Spleen (tissue), 7 donors: Measurements from ENCODE around the gene MYO9A.

Experiments used
- POLR2A ChIP-seq, 3 donors: fragments of 450-650 bp; IDR thresholded peaks; one replicate each; pipeline ENCODE4 v1.5.1; 2017; ENCODE audit warnings: antibody characterized with exemption in 3 of 3, mild to moderate bottlenecking in 1 of 3
- TF ChIP-seq, protein P1 (sequence below), 11 experiments: fragments of 200-600 bp in 7 of 11; fragments of 450-650 bp in 4 of 11; sonication (generic) in 4 of 11; IDR thresholded peaks in 8 of 11; conservative IDR thresholded peaks in 3 of 11; 1 replicate in 7 of 11; 2 replicates in 4 of 11; pipeline versions ENCODE4 v1.4.0 to v1.8.0; 2016 to 2021; ENCODE audit warnings: antibody characterized with exemption in 11 of 11, inconsistent platforms in 4 of 11, mild to moderate bottlenecking in 1 of 11
- donor health status: DM: no; HTN: no; CAD: no; lungs with moderate emphysema.
- donor health status: DM: no; HTN: no; CAD: no.
- donor health status: DM: no; HTN: no; CAD: no.

DNA sequence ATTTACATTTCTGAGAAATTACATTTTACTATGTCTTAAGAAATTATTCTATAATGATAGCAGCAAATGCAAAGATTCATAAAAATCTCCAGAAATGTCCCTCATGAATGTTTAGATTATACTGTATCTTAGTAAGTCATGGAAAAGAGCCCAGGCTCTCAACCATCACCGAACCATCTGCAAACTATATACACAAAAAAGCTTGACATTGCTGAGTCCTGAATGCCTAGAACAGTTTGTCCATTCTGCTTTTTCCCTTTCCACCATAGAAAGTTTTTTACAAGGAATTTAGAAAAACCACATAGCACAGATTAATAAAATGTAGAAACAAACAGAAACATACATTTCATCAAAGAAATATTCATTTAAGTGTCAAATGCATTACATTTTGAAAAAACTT lies 83.6 kb downstream of the MYO9A start:
- no peak for TF ChIP-seq POLR2A (IDR thresholded peaks at IDR 0.05)
- TF ChIP-seq, protein P1, sequence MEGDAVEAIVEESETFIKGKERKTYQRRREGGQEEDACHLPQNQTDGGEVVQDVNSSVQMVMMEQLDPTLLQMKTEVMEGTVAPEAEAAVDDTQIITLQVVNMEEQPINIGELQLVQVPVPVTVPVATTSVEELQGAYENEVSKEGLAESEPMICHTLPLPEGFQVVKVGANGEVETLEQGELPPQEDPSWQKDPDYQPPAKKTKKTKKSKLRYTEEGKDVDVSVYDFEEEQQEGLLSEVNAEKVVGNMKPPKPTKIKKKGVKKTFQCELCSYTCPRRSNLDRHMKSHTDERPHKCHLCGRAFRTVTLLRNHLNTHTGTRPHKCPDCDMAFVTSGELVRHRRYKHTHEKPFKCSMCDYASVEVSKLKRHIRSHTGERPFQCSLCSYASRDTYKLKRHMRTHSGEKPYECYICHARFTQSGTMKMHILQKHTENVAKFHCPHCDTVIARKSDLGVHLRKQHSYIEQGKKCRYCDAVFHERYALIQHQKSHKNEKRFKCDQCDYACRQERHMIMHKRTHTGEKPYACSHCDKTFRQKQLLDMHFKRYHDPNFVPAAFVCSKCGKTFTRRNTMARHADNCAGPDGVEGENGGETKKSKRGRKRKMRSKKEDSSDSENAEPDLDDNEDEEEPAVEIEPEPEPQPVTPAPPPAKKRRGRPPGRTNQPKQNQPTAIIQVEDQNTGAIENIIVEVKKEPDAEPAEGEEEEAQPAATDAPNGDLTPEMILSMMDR (IDR thresholded peaks at IDR 0.05 in 8 of 11, conservative IDR thresholded peaks at IDR 0.05 in 3 of 11), result no peak
